OCI-LY3 (cell line): ENCODE data around the gene NRM.

Experiments
- H2AFZ ChIP-seq: fragments of 200-600, 300-600 bp; shearing (Covaris generic); 2 replicates; pipeline ENCODE4 v1.6.0; 2014; ENCODE audit warnings: antibody characterized with exemption, low read depth, low read length
- H3K27ac ChIP-seq: fragments of 200-600, 300-600 bp; sonication (generic); 2 replicates; pipeline ENCODE4 v1.5.1; 2014; ENCODE audit warnings: mild to moderate bottlenecking, low read length, moderate library complexity, mixed read lengths
- H3K27me3 ChIP-seq: fragments of 200-600, 300-600 bp; sonication (generic); 2 replicates; pipeline ENCODE4 v1.6.1; 2014; ENCODE audit warnings: low read depth, low read length, mixed read lengths
- H3K36me3 ChIP-seq: fragments of 200-600, 300-600 bp; sonication (generic); replicated peaks from 2 replicates; pipeline ENCODE3; 2014; ENCODE audit warnings: low read depth, low read length, mixed read lengths
- H3K4me1 ChIP-seq: fragments of 300-600, 200-600 bp; sonication (generic); 2 replicates; pipeline ENCODE4 v1.6.1; 2014; ENCODE audit warnings: low read length, mixed read lengths
- H3K4me2 ChIP-seq: fragments of 200-600, 300-600 bp; sonication (generic); 2 replicates; pipeline ENCODE4 v1.6.1; 2014; ENCODE audit warnings: low read length, mixed read lengths
- H3K4me3 ChIP-seq: fragments of 300-600, 200-600 bp; sonication (generic); 2 replicates; pipeline ENCODE4 v1.5.1; 2014; ENCODE audit warnings: antibody characterized with exemption, mild to moderate bottlenecking, low read length, moderate library complexity
- H3K79me2 ChIP-seq: fragments of 300-600, 200-600 bp; shearing (Covaris generic); 2 replicates; pipeline ENCODE4 v1.6.1; 2014; ENCODE audit warnings: mild to moderate bottlenecking, low read length, mixed read lengths
- H3K9ac ChIP-seq: fragments of 300-600, 200-600 bp; shearing (Covaris generic); 2 replicates; pipeline ENCODE4 v1.6.0; 2014; ENCODE audit warnings: mild to moderate bottlenecking, low read length, moderate library complexity
- H3K9me3 ChIP-seq: fragments of 200-600, 300-600 bp; shearing (Covaris generic); 2 replicates; pipeline ENCODE4 v1.6.1; 2014; ENCODE audit warnings: low read length, mixed read lengths; ENCODE audit not compliant: insufficient read depth
- H4K20me1 ChIP-seq: fragments of 200-600, 300-600 bp; sonication (generic); 2 replicates; pipeline ENCODE4 v1.6.1; 2016; ENCODE audit warnings: low read length, mixed read lengths; ENCODE audit not compliant: insufficient read depth
- EZH2phosphoT487 ChIP-seq: fragments of 200-600 bp; shearing (Covaris generic); IDR thresholded peaks from 2 replicates; pipeline ENCODE4 v1.6.1; 2018; ENCODE audit warnings: antibody characterized with exemption, mixed run types, low read depth
- TF ChIP-seq, protein P1 (sequence below): fragments of 200-600, 300-600 bp; sonication (generic); IDR thresholded peaks from 2 replicates; pipeline ENCODE4 v1.5.1; 2014; ENCODE audit warnings: antibody characterized with exemption, low read length, low read depth

NRM gene

GRCh38 chr6:30686908-30687658, 3.7 kb downstream of the NRM start:
- Histone ChIP-seq H3K36me3 (peaks cover 3% of the 10 kb centered on the region), H3K4me2 (peak overlapping the region; percentile 100), H3K79me2 (peaks cover 43% of the 10 kb centered on the region), H3K27ac (peak overlapping the region; percentile 75), H2AFZ (no peak overlapping the region), H3K4me1 (peaks cover 37% of the 10 kb centered on the region), H3K27me3 (no peaks in the 10 kb centered on the region), H3K9me3 (no peaks in the 10 kb centered on the region), H3K9ac (peak overlapping the region; percentile 93), H3K4me3 (peak overlapping the region; percentile 90), H4K20me1 (peaks cover 1% of the 10 kb centered on the region; the same call in 1 of the 2 replicates)
- TF ChIP-seq EZH2phosphoT487 = no peak
- TF ChIP-seq, protein P1, sequence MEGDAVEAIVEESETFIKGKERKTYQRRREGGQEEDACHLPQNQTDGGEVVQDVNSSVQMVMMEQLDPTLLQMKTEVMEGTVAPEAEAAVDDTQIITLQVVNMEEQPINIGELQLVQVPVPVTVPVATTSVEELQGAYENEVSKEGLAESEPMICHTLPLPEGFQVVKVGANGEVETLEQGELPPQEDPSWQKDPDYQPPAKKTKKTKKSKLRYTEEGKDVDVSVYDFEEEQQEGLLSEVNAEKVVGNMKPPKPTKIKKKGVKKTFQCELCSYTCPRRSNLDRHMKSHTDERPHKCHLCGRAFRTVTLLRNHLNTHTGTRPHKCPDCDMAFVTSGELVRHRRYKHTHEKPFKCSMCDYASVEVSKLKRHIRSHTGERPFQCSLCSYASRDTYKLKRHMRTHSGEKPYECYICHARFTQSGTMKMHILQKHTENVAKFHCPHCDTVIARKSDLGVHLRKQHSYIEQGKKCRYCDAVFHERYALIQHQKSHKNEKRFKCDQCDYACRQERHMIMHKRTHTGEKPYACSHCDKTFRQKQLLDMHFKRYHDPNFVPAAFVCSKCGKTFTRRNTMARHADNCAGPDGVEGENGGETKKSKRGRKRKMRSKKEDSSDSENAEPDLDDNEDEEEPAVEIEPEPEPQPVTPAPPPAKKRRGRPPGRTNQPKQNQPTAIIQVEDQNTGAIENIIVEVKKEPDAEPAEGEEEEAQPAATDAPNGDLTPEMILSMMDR = no peak

DNA sequence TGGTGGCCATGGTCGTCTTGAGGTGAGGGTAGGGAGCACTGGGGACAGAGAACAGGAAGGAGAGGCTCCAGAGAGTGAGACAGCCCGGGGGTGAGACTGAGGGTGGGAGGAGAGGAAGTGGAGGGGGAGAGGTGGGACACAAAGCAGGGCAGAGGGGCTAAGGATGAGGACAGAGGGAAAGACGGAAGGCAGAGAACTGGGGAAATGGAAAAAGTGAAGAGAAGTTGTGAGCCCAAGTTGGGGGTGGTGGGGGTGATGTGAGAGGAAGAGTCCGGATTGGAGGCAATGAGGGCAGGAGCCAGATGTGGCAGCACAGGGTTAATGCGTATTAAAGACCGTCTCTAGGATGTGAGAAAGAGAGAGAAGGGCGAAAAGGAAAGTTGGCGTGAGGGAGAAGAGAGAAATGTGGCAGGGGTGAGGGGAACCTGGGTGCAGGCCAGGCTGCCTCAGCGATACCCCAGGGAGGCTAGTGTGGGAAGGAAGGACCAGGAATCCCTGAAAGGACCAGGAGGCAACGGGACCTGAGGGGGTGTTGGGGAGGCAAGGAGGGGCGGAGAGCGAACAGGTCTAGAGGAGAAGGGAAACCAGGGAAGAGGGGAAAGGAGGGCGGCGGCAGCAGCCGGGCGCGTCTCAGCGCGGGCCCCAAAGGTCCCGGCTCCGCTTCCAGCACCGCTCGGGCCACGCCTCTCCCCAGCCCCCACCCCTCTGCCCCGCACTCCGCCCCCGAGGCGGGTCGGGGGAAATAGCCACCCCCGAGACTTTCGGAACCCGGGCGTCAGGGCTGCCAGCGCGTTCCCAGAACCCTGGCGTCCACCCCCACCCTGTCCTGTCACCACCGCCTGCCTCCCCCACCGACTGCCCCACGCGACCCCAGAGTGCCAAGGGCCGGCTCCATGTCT, 4.5 kb downstream of the NRM start, which contains the start of gene PPP1R18:
Gene PPP1R18, minus strand, starts transcription at position 637 of the 899 bp plus-strand sequence. Its CDS starts 627 bp downstream, at position 10.
- H3K79me2 ChIP-seq = peaks cover 51% of the 10 kb centered on the region
- peaks cover 38% of the 10 kb centered on the region for H3K4me1 ChIP-seq

GRCh38 chr6:30685157-30686008, 5.4 kb downstream of the NRM start:
- peaks cover 3% of the 10 kb centered on the region for H3K36me3 ChIP-seq
- H3K4me3 ChIP-seq = peak overlapping the region; percentile 90
- H3K4me1 ChIP-seq = peaks cover 38% of the 10 kb centered on the region
- H3K9me3 ChIP-seq = no peaks in the 10 kb centered on the region
- TF ChIP-seq, protein P1 = peak; percentile 34
- TF ChIP-seq EZH2phosphoT487 = no peak
- no peaks in the 10 kb centered on the region for H3K27me3 ChIP-seq
- H3K4me2 ChIP-seq = peak overlapping the region; percentile 100
- peak overlapping the region; percentile 90 for H3K27ac ChIP-seq
- H2AFZ ChIP-seq = no peak overlapping the region
- H3K9ac ChIP-seq = peak overlapping the region; percentile 93
- H3K79me2 ChIP-seq = peaks cover 56% of the 10 kb centered on the region
- peaks cover 5% of the 10 kb centered on the region; the same call in 1 of the 2 replicates for H4K20me1 ChIP-seq

More for the DNA sequence above, 4.5 kb downstream of the NRM start, which contains the start of gene PPP1R18:
- Histone ChIP-seq H3K4me2 (peak within 1 kb of the TSS; percentile 100), H3K36me3 (peaks cover 3% of the 10 kb centered on the region), H3K4me3 (peak within 1 kb of the TSS; percentile 90), H3K27me3 (no peaks in the 10 kb centered on the region), H3K9me3 (no peaks in the 10 kb centered on the region), H4K20me1 (peaks cover 5% of the 10 kb centered on the region; the same call in 1 of the 2 replicates), H3K9ac (peak within 1 kb of the TSS; percentile 93), H2AFZ (no peak within 1 kb of the TSS), H3K27ac (peak within 1 kb of the TSS; percentile 90)
- TF ChIP-seq EZH2phosphoT487 = no peak
- TF ChIP-seq, protein P1 = no peak
